HG02642 (cell line): ENCODE measurements around the gene SPINDOC.
"Not testable (repeated sequence)": the region's sequence is repeated elsewhere in the genome, so short reads cannot be mapped to it uniquely, and the experiment has no call there.

Experiments
- ATAC-seq: cut with Tn5 transposase; IDR thresholded peaks from one replicate; pipeline ENCODE4 v1.9.1; 2021; ENCODE audit warnings: mild to moderate bottlenecking; ENCODE audit not compliant: unreplicated experiment, poor library complexity

Gene SPINDOC

DNA sequence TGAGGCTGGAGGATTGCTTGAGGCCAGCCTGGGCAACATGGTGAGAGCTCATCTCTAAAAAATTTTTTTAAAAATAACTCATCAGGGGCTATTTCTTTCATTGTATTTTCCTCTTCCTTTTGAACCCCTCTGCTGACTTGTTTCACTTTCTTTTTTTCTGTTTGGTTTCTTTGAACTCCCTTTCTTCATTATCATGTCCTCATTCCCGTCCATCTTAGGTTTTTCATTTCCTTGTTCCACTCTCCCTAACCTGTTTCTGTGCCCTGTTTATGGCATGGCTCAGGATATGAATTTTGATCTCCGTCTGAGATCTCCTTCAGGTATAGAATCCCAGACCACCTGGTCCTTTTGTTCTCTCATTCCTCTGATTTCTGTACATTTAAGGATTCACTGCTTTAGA, 38.1 kb downstream of the SPINDOC start:
- no peak for ATAC-seq

DNA sequence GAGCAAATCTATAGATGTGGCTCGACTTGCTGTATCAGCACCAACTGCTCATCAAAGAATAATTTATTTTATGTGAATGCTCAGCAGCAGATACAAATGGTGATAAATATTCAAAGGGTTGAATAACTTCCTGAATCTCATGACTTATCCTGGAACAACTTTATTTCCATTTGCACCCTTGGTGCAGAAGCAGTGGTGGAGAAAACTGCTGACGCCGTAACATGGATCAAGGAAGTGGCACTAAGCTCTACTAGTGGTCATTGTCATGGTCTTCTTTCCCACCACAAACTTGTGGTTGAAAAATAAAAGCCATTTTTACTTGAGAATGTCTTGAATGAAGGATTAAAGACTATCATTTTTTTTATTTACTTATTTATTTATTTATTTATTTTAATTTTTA, 40.2 kb downstream of the SPINDOC start:
- no peak for ATAC-seq

DNA sequence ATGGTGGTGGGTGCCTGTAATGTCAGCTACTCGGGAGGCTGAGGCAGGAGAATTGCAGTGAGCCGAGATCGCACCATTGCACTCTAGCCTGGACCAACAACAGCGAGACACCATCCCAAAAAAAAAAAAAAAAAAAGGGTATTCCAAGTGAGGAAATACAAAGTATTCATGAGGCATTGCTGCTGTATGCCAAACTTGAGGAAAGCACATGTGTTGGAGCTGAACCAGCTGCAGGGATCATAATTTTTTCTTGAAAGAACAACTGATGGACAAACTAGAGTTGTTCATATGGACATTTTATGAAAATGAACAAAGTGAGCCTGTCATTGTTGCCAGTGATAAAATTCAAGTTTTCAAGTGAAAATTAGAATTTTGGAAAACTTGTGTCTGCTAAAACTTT, 41.4 kb downstream of the SPINDOC start:
- no peak for ATAC-seq

DNA sequence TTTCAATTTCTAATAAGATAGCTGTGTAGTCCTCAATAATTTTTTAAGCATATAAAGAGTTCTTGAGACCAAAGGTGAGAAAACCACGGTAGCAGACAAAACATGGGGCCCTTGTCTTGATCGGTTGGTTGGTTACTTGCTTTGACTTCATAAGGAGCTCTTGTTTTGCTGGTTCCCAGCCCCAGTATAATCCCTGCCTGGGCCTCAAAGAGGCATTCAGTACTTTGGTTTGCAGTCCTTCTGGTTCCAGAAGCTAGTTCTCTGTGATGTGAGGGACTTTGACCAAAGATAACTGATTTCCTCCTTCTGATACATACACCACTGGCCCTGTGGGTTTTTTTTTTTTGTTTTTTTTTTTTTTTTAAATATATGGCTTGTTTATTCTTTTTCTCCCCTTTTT, 42.7 kb downstream of the SPINDOC start:
- ATAC-seq = no peak

DNA sequence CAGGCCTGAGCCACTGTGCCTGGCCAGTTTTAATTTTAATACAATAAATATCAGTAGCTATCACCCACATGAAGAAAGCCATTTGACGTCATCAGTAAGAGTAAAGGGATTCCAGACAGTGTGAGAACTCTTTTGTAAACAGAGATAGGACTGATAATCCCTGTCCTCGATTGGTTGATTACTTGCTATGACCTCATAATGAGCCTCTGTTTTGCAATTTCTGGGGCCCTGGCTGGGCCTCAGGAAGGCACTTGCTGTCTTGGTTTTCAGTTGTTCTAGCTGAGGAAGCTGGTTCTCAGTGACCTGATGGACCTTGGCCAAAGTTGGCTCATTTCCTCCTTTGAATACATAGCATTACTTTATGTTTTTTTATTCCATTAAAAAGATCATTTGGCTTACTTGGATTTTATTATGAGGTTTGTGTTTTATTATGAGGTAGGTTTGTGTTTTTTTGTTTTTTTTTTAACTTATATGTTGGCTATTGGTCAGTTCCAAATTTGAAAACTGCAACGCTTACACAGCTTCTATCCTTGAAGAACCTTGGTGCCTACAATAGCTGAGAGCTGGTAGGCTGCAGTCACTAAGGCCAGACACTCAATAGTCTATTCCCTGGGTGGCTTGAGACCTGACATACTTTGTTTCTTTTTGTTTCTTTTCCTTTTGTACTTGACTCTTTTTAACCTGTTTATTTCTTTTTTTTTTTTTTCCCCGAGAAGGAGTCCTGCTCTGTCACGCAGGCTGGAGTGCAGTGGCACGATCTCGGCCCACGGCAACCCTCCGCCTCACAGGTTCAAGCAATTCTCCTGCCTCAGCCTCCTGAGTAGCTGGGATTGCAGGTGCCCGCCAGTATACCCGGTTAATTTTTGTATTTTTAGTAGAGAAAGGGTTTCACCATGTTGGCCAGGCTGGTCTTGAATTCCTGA, 45.6 kb downstream of the SPINDOC start:
- no peak for ATAC-seq

DNA sequence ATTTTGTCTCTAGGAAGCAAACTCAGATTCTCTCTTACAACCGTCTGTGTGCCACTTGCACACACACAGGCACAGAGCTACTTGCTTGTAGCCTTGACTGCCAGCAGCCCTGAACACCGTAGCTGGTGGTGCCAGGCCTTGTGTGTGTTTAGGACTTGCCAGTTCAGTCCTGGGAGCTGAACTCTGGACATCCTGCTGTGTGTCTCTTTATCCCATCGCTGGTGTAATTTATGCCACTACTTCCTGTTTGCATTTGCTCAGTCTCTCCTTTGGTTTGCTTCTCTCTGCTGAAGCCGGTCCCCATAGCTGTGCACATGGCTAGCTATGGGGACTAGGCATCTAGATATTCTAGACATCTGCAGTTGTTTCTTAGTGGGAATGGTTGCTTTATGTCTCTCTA, 49.7 kb downstream of the SPINDOC start:
- ATAC-seq = no peak

DNA sequence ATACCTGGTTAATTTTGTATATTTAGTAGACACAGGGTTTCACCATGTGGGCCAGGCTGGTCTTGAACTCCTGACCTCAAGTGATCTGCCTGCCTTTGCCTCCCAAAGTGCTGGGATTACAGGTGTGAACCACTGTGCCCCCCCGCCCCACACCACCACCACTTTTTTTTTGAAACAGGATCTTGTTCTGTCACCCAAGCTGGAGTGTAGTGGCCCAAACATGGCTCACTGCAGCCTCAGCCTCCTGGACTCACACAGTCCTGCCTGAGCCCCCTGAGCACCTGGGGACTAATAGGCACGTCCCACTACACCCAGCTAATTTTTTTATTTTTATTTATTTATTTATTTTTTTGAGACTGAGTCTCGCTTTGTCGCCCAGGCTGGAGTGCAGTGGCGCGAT, 50.4 kb downstream of the SPINDOC start:
- not testable (repeated sequence) for ATAC-seq

DNA sequence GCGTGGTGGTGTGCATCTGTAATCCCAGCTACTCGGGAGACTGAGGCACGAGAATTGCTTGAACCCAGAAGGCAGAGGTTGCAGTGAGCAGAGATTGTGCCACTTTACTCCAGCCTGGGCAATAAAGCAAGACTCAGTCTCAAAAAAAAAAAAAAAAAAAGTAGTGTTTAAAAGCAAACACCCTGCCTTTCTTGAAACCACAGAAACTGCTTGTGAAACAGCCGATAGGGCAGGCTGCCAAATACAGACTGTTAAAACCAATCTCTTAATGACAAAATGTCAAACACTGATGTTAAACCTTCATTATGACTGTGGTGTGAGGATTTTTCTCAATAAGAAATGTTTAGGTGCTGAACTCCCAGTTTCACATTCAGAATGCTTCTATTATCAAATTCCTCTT, 53.0 kb downstream of the SPINDOC start:
- ATAC-seq = no peak

DNA sequence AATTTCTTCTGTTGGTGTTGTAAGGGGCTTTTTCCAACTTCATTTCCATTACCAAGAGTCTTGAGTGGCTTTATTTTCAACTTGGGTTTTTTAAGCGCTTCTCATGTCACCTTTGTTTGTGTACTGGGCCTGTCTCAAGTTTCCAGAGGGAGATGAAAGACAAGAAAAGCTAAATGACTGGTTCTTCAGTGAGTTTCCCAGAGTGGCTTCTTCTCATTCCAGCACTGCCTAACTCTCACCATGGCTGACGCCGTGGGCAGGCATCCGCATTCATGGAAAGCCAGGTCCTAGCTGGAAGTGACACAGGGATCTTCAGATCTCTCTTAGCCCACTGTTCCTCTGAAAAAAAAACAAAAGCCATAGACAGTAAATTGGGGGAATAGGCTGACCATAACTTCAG, 54.3 kb downstream of the SPINDOC start:
- no peak for ATAC-seq

DNA sequence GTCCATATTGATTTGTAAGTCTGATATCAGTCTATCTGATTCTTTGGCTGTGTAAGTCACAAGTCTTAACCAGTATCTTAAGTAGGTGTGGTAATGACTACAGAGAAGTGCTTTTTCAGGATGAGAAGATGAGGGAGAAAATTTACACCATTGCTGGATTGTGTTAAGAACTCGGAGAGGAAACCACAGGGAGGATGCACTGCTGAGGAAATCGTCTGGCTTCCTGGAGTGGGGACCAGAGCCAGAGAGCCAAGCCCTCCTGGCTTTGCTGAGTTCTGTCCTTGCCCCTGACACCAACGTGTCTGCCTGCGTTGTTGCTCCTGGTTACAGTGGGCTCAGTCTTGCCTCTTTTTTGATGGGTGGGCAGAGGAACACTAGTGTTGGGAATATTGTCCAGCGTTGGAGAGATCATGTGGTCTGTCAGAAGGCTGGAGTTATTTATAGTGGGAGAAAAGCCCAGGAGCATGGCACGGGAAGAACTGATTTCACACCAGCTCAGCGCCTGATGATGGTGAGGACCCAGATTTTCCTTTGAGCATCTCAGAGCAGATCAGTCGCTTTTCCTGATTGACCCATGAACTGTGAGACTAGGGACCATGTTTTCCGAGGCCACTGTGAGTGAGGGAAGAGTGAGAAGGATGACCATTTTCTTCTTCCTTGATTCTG, 55.3 kb downstream of the SPINDOC start:
- ATAC-seq = no peak

DNA sequence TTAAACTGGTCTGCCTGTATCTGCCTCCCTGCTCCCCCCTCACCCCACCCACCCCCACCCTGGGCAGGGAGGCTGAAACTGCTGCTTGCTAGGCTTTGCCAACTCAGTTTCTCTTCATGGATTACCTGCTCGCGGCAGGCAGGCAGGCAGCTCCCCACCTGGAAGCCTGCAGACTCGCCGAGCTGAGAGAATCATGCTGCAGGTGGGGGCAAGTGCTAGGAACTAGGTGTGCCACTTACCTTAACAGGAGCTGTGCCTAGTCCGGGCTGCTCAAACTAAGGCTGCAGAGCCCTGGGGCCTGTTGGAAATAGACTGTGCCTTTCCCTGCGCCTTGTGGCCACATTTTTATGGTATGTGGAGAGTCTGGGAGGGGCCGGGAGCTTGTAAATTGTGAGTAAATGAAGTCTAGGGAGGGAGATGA, 55.9 kb downstream of the SPINDOC start:
- ATAC-seq = no peak

DNA sequence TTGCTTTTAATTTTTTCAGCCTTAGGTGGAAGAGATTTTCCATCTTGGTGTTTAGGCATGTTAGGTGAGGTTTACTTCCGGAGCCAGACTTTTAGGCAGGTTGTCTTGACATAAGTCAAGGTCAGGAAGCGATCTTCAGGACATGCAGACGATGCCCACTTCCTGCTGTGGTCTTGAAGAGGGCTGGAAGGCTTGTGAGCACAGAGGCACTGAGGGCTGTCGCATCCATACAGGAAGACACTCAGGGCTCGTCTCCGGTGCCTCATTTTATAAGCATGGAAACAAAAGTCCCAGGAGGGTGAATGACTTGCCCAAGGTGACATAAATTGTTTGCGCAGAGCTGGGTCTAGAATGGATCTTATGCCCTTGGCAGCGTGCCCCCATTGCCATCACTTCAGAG, 56.4 kb downstream of the SPINDOC start:
- ATAC-seq = no peak

DNA sequence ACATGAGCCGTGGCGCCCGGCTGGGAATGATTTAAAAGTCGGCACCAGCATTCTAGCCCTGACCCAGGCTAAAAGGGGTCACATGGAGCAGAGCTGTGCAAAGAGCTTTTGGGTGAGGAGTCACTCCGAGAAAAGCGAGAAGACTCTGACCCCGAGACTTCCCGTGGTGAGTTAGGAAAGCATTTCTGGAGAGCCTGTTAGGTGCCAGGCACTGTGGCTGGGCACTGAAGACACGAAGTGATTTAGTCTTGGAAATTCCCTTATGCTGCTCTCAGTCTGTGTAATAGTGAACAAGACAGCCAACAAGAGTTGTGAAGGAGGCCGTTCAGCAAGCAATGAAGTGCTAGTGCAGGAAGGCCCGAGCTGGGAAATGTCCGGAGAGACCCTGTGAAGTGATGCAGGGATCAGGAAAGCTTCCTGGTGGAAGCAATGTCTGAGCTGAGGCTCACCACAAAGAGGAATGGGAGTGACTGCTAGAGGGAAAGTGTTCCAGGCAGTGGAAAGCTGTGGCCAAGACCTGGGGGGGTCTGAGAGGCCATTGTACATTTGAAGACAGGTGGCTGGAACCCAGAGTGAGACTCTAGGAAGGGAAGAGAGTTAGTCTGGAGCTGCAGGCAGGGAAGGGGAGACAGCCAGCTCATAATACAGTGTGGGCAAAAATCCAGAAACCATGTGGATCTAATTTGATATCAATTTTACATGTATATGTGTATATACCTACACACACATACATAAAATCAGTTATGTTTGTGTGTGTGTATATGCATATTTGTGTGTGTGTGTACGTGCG, 57.3 kb downstream of the SPINDOC start:
- ATAC-seq = no peak

DNA sequence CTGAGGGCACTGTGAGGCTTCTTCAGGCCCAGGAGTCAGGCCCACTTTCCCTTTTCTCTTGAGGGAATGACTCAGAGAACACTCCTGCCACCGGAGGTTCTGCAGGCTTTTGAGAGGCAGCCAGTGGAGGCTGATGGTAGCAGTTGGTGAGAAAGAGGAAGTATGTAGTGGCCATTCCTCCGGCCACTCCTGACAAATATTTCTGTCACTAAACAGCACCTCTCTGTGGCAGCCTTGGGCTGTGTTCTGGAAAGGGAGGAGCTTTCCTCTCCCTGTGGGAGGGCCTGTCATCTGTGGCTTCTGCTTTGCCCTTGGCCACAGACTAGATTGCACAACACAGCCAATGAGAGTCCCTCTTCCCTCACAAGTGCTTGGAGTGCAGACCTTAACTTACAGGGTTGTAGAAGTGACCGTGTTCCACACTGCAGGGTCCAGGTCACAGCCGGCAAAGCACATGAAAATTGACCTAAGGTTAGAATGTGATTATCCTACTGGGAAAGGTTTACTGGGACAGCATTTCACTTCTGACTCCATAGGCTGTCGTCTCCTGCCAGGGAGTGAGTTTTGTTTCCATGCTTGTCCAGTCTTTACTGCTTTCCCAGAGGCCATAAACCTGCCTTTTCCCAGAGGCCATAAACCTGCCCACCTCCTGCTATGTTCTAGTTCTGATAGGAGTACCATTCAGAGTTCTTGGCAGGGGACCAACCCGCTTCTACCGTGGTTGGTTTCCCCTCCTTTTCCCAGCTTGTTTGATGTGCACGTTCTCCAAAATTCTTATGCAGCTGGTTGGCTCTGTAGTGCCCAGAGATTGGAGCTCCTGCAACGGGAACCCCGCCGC, 58.9 kb downstream of the SPINDOC start:
- ATAC-seq = peak; percentile 92

DNA sequence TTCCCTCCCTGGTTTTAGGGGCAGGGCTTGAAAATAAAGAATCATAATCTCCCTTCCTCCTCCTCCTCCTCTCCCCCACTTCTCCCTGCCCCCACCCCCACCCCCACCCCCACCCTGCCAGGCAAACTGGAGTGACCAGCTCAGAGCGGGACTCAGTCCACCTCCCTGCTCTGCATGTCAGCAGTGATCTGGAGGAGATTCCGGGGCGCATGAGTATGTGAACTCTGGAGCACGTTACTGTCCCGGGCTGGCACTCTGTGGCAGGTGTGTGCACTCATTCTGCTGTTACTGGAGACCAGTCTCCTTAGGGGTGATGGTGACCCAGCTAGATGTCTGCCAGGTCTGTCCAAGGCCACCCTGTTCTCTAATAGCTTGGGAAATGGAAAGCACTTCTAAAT, 59.5 kb downstream of the SPINDOC start:
- ATAC-seq = no peak

DNA sequence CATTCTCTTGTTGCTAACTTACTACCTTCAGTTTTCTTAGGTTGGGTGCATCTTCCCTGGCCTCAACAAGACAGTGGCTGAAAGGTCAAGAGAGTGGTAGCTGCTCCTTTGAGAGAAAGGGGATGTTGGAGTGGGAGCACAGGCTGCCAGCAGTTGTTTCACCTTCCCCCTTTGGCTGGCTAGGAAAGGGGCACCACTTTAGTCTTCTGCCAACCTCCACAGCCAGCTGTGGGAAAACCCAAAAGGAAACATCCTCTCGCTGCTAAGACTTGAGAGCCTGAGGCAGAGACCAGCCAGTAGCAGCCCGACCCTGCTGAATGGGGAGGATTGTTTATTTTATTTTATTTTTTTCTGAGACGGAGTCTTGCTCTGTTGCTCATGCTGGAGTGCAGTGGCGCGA, 60.1 kb downstream of the SPINDOC start:
- no peak for ATAC-seq

DNA sequence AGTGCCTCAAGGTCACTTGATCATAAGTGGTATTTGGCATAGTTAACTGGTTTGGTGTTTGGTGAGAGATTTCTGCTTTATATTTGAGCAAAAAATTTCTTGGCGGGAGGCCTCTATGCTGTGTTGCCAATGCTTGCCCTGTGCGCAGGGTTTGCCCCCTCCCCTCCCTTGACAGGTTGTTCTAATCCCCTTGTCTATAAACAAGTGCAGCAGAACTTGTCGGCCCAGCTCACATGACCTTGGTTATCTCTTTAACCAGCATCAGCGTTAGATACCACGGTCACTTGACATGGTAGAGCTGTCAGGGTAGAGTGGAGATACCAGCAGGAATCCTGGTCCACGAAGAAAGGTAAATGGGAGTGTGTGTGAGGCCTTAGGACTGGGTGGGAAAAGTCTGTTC, 61.3 kb downstream of the SPINDOC start:
- ATAC-seq = no peak

DNA sequence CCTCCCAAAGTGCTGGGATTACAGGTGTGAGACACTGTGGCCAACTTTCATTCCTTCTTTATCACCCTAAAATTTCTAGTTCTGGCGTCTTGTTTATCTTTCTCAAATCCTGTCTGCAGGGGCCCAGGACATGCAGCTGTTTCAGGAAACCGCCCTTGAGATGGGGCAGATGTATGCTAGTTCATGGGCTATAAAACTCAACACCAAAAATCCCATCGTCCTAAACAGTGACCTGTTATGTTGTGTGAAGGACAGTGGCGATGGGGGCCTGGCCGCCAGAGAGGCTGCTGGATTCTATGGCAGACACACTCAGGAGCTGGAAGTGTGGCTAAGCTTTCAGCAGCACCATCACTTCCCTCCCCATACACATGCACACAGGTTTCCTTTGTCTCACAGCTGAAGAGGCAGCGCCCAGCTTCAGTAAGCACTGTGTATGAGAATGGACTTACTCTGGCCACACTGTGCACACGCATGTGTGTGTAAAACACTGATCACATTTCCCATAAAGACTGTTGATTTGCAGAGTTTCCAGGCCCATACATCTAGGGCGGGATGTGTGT, 62.3 kb downstream of the SPINDOC start:
- no peak for ATAC-seq

DNA sequence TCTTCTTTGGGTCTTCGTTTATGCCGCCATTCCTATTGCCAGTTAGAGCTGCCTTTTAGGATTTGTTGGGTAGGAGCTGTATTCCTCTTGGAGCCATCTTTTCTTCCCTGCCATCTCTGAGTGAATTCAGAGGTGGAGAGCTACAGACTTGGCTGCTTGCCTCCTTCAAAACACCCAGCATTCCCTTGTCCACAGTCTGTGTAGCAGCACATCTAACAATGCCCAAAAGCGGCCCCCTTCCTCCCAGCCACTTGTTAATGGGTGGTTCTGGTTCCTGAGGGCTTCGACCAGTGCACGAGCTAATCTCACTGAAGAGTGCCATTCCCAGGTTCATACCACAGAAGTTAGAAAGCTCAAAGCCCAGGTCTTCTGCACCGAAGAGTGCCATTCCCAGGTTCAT, 63.4 kb downstream of the SPINDOC start:
- no peak for ATAC-seq
